HL-60 (cell line): Measurements from ENCODE around the gene PHRF1.

Source experiments
- DNase-seq, 2 experiments: peaks; one replicate each; pipeline ENCODE4 v3.0.0-alpha.2; 2010 to 2020; ENCODE audit warnings: low read depth in 1 of 2, low spot score in 1 of 2
- H3K27ac ChIP-seq: fragments of 250-450 bp; sonication (Bioruptor Pico); replicated peaks from 2 replicates; pipeline ENCODE4 v1.5.1; 2020; ENCODE audit warnings: mild to moderate bottlenecking, moderate library complexity
- H3K27me3 ChIP-seq: fragments of 250-450 bp; sonication (Bioruptor Pico); 2 replicates; pipeline ENCODE4 v1.5.1; 2021; ENCODE audit warnings: mild to moderate bottlenecking, moderate library complexity; ENCODE audit not compliant: insufficient read depth, poor library complexity, severe bottlenecking
- H3K4me3 ChIP-seq: replicated peaks from 2 replicates; pipeline ENCODE4 v1.5.1; 2011; ENCODE audit warnings: mild to moderate bottlenecking, control low read depth, low read length; ENCODE audit not compliant: insufficient read depth
- GABPA ChIP-seq: IDR thresholded peaks from 2 replicates; pipeline ENCODE4 v1.6.1; 2012; ENCODE audit warnings: low read depth
- POLR2AphosphoS5 ChIP-seq: IDR thresholded peaks from 2 replicates; pipeline ENCODE4 v1.6.1; 2012; ENCODE audit warnings: low read depth
- SPI1 ChIP-seq: IDR thresholded peaks from 2 replicates; pipeline ENCODE4 v1.6.1; 2012; ENCODE audit warnings: low read depth, mild to moderate bottlenecking, borderline replicate concordance
- TF ChIP-seq, protein P1 (sequence below): IDR thresholded peaks from one replicate; pipeline ENCODE4 v1.5.1; 2011; ENCODE audit warnings: low read length, control low read depth, inconsistent platforms; ENCODE audit not compliant: insufficient read depth
- TF ChIP-seq, protein P2 (sequence below): IDR thresholded peaks from 2 replicates; pipeline ENCODE4 v1.6.1; 2012; ENCODE audit warnings: low read depth; ENCODE audit not compliant: insufficient replicate concordance

The PHRF1 gene

DNA sequence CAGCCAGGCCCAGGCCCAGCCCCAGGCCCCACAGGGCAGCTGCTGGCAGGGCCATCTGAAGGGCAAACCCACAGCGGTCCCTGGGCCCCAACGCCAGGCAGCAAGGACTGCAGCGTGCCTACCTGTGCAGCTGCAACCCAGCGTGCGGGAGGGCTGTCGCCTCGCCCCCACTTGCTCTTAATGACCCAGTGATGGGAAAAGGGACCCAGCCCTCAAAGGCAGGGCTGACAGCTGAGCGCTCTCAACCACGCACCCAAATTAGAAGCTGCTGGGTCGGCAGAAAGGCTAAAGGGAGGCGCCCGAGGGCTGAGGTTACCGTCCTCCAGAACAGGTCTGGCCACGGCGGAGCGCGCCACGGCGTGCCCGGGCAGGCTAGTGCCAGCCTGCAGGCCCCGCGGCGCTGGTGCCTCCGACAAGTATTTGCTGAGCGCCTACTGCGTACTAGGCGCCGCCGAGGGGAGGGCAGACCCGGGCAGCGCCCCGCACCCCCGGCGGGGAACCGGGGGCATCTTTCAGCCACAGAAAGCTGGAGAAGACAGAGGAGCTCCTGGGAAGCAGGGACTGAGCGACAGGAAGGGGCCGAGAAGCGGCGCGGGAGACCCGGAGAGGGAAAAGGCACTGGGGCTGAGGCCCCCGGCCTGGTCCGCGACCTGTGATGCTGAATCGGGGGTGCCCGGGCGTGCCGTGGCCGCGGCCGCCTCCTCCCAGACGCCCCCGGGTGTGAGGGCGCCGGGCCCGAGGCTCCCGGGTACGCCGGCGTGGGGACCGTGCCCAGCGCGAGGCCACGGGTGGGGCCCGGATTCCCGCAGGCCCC is 41.7 kb upstream of the PHRF1 start:
- H3K27me3 ChIP-seq, result no peaks in the 10 kb centered on the region
- peak overlapping the region; percentile 25 for H3K27ac ChIP-seq
- H3K4me3 ChIP-seq, result peak overlapping the region; percentile 84
- peak; percentile 26 to 37 for DNase-seq
- TF ChIP-seq SPI1 (no peak), POLR2AphosphoS5 (no peak), GABPA (no peak)
- TF ChIP-seq, protein P1, sequence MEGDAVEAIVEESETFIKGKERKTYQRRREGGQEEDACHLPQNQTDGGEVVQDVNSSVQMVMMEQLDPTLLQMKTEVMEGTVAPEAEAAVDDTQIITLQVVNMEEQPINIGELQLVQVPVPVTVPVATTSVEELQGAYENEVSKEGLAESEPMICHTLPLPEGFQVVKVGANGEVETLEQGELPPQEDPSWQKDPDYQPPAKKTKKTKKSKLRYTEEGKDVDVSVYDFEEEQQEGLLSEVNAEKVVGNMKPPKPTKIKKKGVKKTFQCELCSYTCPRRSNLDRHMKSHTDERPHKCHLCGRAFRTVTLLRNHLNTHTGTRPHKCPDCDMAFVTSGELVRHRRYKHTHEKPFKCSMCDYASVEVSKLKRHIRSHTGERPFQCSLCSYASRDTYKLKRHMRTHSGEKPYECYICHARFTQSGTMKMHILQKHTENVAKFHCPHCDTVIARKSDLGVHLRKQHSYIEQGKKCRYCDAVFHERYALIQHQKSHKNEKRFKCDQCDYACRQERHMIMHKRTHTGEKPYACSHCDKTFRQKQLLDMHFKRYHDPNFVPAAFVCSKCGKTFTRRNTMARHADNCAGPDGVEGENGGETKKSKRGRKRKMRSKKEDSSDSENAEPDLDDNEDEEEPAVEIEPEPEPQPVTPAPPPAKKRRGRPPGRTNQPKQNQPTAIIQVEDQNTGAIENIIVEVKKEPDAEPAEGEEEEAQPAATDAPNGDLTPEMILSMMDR, result no peak
- TF ChIP-seq, protein P2, sequence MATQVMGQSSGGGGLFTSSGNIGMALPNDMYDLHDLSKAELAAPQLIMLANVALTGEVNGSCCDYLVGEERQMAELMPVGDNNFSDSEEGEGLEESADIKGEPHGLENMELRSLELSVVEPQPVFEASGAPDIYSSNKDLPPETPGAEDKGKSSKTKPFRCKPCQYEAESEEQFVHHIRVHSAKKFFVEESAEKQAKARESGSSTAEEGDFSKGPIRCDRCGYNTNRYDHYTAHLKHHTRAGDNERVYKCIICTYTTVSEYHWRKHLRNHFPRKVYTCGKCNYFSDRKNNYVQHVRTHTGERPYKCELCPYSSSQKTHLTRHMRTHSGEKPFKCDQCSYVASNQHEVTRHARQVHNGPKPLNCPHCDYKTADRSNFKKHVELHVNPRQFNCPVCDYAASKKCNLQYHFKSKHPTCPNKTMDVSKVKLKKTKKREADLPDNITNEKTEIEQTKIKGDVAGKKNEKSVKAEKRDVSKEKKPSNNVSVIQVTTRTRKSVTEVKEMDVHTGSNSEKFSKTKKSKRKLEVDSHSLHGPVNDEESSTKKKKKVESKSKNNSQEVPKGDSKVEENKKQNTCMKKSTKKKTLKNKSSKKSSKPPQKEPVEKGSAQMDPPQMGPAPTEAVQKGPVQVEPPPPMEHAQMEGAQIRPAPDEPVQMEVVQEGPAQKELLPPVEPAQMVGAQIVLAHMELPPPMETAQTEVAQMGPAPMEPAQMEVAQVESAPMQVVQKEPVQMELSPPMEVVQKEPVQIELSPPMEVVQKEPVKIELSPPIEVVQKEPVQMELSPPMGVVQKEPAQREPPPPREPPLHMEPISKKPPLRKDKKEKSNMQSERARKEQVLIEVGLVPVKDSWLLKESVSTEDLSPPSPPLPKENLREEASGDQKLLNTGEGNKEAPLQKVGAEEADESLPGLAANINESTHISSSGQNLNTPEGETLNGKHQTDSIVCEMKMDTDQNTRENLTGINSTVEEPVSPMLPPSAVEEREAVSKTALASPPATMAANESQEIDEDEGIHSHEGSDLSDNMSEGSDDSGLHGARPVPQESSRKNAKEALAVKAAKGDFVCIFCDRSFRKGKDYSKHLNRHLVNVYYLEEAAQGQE, result no peak

DNA sequence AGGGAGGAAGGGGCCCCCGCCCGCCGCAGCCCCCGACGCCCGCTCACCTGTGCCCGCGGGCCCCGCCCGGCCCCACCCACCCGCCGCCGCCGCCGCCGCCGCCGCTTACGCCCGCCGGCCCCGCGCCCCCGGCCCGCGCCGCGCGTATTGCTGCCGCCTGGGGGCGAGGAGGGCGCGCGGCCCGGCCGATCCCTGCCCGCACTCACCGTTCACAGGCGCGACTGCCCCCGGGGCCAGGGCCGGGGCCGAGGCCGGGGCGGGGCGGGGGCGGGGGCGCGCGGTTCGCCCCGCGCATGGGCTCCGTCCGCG is 41.1 kb upstream of the PHRF1 start:
- Histone ChIP-seq H3K27me3 (no peaks in the 10 kb centered on the region), H3K4me3 (peak overlapping the region; percentile 84), H3K27ac (no peak overlapping the region)
- no peak for TF ChIP-seq SPI1
- TF ChIP-seq, protein P1, result no peak
- no peak for TF ChIP-seq POLR2AphosphoS5
- no peak for TF ChIP-seq GABPA
- TF ChIP-seq, protein P2, result no peak
- DNase-seq, result no peak

GRCh38 chr11:535519-536454 is 40.5 kb upstream of the PHRF1 start, which contains the start of gene HRAS:
TSS of gene HRAS (minus strand) at chr11:535576.
- peak within 1 kb of the TSS; percentile 84 for H3K4me3 ChIP-seq
- DNase-seq, result peak; percentile 88 to 91
- H3K27ac ChIP-seq, result peak within 1 kb of the TSS; percentile 57
- TF ChIP-seq, protein P2, result no peak
- TF ChIP-seq POLR2AphosphoS5 (peak; percentile 15; the same call in 1 of the 2 replicates), GABPA (peak; percentile 71)
- no peaks in the 10 kb centered on the region for H3K27me3 ChIP-seq
